Lower leg skin (tissue), 3 donors: ENCODE results near the gene AMD1.

Experiments used
- CTCF ChIP-seq, 3 donors: fragments of 450-650 bp; IDR thresholded peaks; one replicate each; pipeline ENCODE4 v1.5.1; 2016; ENCODE audit warnings: antibody characterized with exemption in 3 of 3, mild to moderate bottlenecking in 3 of 3, moderate library complexity in 2 of 3
- POLR2A ChIP-seq, 2 donors: fragments of 450-650 bp; IDR thresholded peaks; one replicate each; pipeline ENCODE4 v1.6.1; 2016 to 2017; ENCODE audit warnings: antibody characterized with exemption in 2 of 2, mild to moderate bottlenecking in 1 of 2, moderate library complexity in 1 of 2

- TF ChIP-seq CTCF (IDR thresholded peaks at IDR 0.05) (no peak), POLR2A (IDR thresholded peaks at IDR 0.05) (no peak)
Measured at GRCh38 chr6:110880651-110881050, 6.1 kb downstream of the AMD1 start.
